Stimulated activated CD4-positive, alpha-beta T cell treated with anti-CD3 and anti-CD28 coated beads, Interleukin-1b, Interleukin-23, amount 100 ng/mL, for 48 hours (primary cell): ENCODE measurements around the gene CYTH1.
A peak's percentile ranks its signal among the peaks of the same experiment; 100 is the strongest.

Source experiments
- DNase-seq: peaks from one replicate; pipeline ENCODE4 v3.0.0-alpha.2; 2020

Gene CYTH1

GRCh38 chr17:78667091-78667490, 115.0 kb downstream of the CYTH1 start:
- DNase-seq, result no peak

GRCh38 chr17:78665952-78666920, 115.8 kb downstream of the CYTH1 start:
- peak; percentile 56 for DNase-seq

- DNase-seq, result no peak
Measured at GRCh38 chr17:78665387-78665951, 116.6 kb downstream of the CYTH1 start.

- no peak for DNase-seq
Measured at GRCh38 chr17:78664476-78665386, 117.3 kb downstream of the CYTH1 start.

- DNase-seq, result no peak
Measured at GRCh38 chr17:78661093-78661770, 120.8 kb downstream of the CYTH1 start.

- DNase-seq, result no peak
Measured at GRCh38 chr17:78659546-78659945, 122.5 kb downstream of the CYTH1 start.

GRCh38 chr17:78658281-78658785, 123.7 kb downstream of the CYTH1 start:
- no peak for DNase-seq

- DNase-seq, result no peak
Measured at GRCh38 chr17:78655251-78655940, 126.7 kb downstream of the CYTH1 start.

GRCh38 chr17:78654325-78654724, 127.7 kb downstream of the CYTH1 start:
- DNase-seq, result no peak

GRCh38 chr17:78653382-78653781, 128.7 kb downstream of the CYTH1 start:
- DNase-seq, result no peak

GRCh38 chr17:78652913-78653312, 129.2 kb downstream of the CYTH1 start:
- no peak for DNase-seq

GRCh38 chr17:78652024-78652423, 130.0 kb downstream of the CYTH1 start:
- no peak for DNase-seq

- DNase-seq, result no peak
Measured at GRCh38 chr17:78651554-78651953, 130.5 kb downstream of the CYTH1 start.

GRCh38 chr17:78650093-78650715, 131.9 kb downstream of the CYTH1 start:
- DNase-seq, result no peak

- DNase-seq, result no peak
Measured at GRCh38 chr17:78648293-78648692, 133.8 kb downstream of the CYTH1 start.

- DNase-seq, result no peak
Measured at GRCh38 chr17:78647032-78647431, 135.0 kb downstream of the CYTH1 start.

- DNase-seq, result peak; percentile 63
Measured at GRCh38 chr17:78645421-78646295, 136.4 kb downstream of the CYTH1 start.

- no peak for DNase-seq
Measured at GRCh38 chr17:78644931-78645351, 137.1 kb downstream of the CYTH1 start.

- DNase-seq, result no peak
Measured at GRCh38 chr17:78644224-78644623, 137.8 kb downstream of the CYTH1 start.

- no peak for DNase-seq
Measured at GRCh38 chr17:78643326-78643725, 138.7 kb downstream of the CYTH1 start.
